Measurements from ENCODE around the gene TRABD2B. TPM values are rescaled to one million over a fixed set of nuclear protein-coding genes. Genes with fewer than 3 reads are reported as not detected.
A peak's percentile ranks its signal among the peaks of the same experiment; 100 is the strongest.

The TRABD2B gene
- total and polyA plus RNA-seq, 2 of the 13 experiments (the other 11 are each of a cell fraction or from before 2014, with no cell fraction given) = 0.04 TPM; not detected in 1

- TF ChIP-seq ZFP82 (CRISPR knock-in tag; IDR thresholded peaks at IDR 0.05; ENCODE audit: borderline replicate concordance) = no peak
- peak; percentile 69 for TF ChIP-seq ZSCAN9 (CRISPR knock-in tag; IDR thresholded peaks at IDR 0.05; ENCODE audit: borderline replicate concordance)
- 0 out of 2 replicates have a peak, but pooled peaks have one; percentile 80 for TF ChIP-seq GATA4 (IDR thresholded peaks at IDR 0.05; ENCODE audit: borderline replicate concordance, low read depth)
- TF ChIP-seq PCBP2 (optimal IDR thresholded peaks at IDR 0.05; ENCODE audit: low read depth, low read length, poor library complexity, severe bottlenecking) = no peak
- TF ChIP-seq PHF8 (CRISPR knock-in tag; IDR thresholded peaks at IDR 0.05) = no peak
- TF ChIP-seq SP4 (CRISPR knock-in tag; IDR thresholded peaks at IDR 0.05) = 0 out of 2 replicates have a peak, but pooled peaks have one; percentile 36
- peak; percentile 59; the same call in 1 of the 2 replicates for TF ChIP-seq ZNF232 (CRISPR knock-in tag; IDR thresholded peaks at IDR 0.05; ENCODE audit: borderline replicate concordance)
- TF ChIP-seq ZNF253 (CRISPR knock-in tag; IDR thresholded peaks at IDR 0.05; ENCODE audit: borderline replicate concordance) = no peak
- no peak for TF ChIP-seq DMTF1 (CRISPR knock-in tag; IDR thresholded peaks at IDR 0.05)
- no peak for TF ChIP-seq SMARCE1 (IDR thresholded peaks at IDR 0.05; ENCODE audit: borderline replicate concordance)
- TF ChIP-seq, protein P1, sequence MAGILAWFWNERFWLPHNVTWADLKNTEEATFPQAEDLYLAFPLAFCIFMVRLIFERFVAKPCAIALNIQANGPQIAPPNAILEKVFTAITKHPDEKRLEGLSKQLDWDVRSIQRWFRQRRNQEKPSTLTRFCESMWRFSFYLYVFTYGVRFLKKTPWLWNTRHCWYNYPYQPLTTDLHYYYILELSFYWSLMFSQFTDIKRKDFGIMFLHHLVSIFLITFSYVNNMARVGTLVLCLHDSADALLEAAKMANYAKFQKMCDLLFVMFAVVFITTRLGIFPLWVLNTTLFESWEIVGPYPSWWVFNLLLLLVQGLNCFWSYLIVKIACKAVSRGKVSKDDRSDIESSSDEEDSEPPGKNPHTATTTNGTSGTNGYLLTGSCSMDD (CRISPR knock-in tag; IDR thresholded peaks at IDR 0.05) = no peak
- TF ChIP-seq HNRNPUL1 (IDR thresholded peaks at IDR 0.05; ENCODE audit: low read depth, low read length) = no peak
- TF ChIP-seq CAMTA2 (CRISPR knock-in tag; IDR thresholded peaks at IDR 0.05; ENCODE audit: borderline replicate concordance) = no peak
- TF ChIP-seq PAF1 (CRISPR knock-in tag; IDR thresholded peaks at IDR 0.05) = no peak
- peak; percentile 39; the same call in 1 of the 2 replicates for TF ChIP-seq ZNF12 (CRISPR knock-in tag; IDR thresholded peaks at IDR 0.05)
- TF ChIP-seq TAF15 (IDR thresholded peaks at IDR 0.05; ENCODE audit: low read depth, low read length, poor library complexity, severe bottlenecking) = no peak
- TF ChIP-seq ZNF350 (CRISPR knock-in tag; IDR thresholded peaks at IDR 0.05; ENCODE audit: borderline replicate concordance, low read depth) = peak; percentile 75; the same call in 1 of the 2 replicates
- TF ChIP-seq, protein P2, sequence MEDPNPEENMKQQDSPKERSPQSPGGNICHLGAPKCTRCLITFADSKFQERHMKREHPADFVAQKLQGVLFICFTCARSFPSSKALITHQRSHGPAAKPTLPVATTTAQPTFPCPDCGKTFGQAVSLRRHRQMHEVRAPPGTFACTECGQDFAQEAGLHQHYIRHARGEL (CRISPR knock-in tag; IDR thresholded peaks at IDR 0.05) = no peak
- TF ChIP-seq TCF7 (IDR thresholded peaks at IDR 0.05; ENCODE audit: low read depth) = peak; percentile 63
- peak; percentile 68; the same call in 1 of the 2 replicates for TF ChIP-seq DNMT3B (CRISPR knock-in tag; conservative IDR thresholded peaks at IDR 0.05)
- peak; percentile 73; the same call in 1 of the 2 replicates for TF ChIP-seq KDM1A (CRISPR knock-in tag; IDR thresholded peaks at IDR 0.05)
- peak; percentile 67; the same call in 1 of the 2 replicates for TF ChIP-seq ZMAT3 (CRISPR knock-in tag; conservative IDR thresholded peaks at IDR 0.05)
- TF ChIP-seq SOX13 (IDR thresholded peaks at IDR 0.05) = peak; percentile 75; the same call in 1 of the 2 replicates
- TF ChIP-seq SOX13 (CRISPR knock-in tag; conservative IDR thresholded peaks at IDR 0.05 in 1 of 2, IDR thresholded peaks at IDR 0.05 in 1 of 2) = peak in 1 of 2 experiments; percentile 94; a peak in 2 of 4 replicates
- no peak for TF ChIP-seq ZNF839 (CRISPR knock-in tag; IDR thresholded peaks at IDR 0.05; ENCODE audit: borderline replicate concordance)
- TF ChIP-seq REPIN1 (CRISPR knock-in tag; IDR thresholded peaks at IDR 0.05; ENCODE audit: borderline replicate concordance, low read depth) = peak; percentile 74
- TF ChIP-seq ZNF562 (CRISPR knock-in tag; IDR thresholded peaks at IDR 0.05; ENCODE audit: borderline replicate concordance) = no peak
- no peak for TF ChIP-seq ZNF746 (CRISPR knock-in tag; IDR thresholded peaks at IDR 0.05)
- no peak for TF ChIP-seq HES4 (CRISPR knock-in tag; IDR thresholded peaks at IDR 0.05; ENCODE audit: borderline replicate concordance)
Measured at GRCh38 chr1:47913225-47913823, 83.9 kb downstream of the TRABD2B start (continued).
